HepG2 (cell line): Measurements from ENCODE around the gene PFN4. TPM values are rescaled to one million over a fixed set of nuclear protein-coding genes. Genes with fewer than 3 reads are reported as not detected.
A peak's percentile ranks its signal among the peaks of the same experiment; 100 is the strongest.

Experiments used
- BRD4 ChIP-seq: sonication (generic); formaldehyde crosslinking; IDR thresholded peaks from 2 replicates; pipeline ENCODE4 v1.4.0; 2020; ENCODE audit warnings: missing genetic modification reagents
- FOXJ3 ChIP-seq: sonication (generic); formaldehyde crosslinking; IDR thresholded peaks from 2 replicates; pipeline ENCODE4 v1.4.0; 2020; ENCODE audit warnings: missing genetic modification reagents, mild to moderate bottlenecking, borderline replicate concordance
- FOXK2 ChIP-seq: fragments of 450-650 bp; IDR thresholded peaks from 2 replicates; pipeline ENCODE4 v1.6.1; 2016
- HNRNPUL1 ChIP-seq: fragments of 200-400 bp; formaldehyde crosslinking; IDR thresholded peaks from 2 replicates; pipeline ENCODE4 v1.6.1; 2017; ENCODE audit warnings: low read depth, mild to moderate bottlenecking, low read length, moderate library complexity
- MTF1 ChIP-seq: sonication (generic); formaldehyde crosslinking; IDR thresholded peaks from 2 replicates; pipeline ENCODE4 v1.5.0; 2020; ENCODE audit warnings: missing genetic modification reagents
- PHF8 ChIP-seq: sonication (generic); formaldehyde crosslinking; IDR thresholded peaks from 2 replicates; pipeline ENCODE4 v1.5.0; 2020; ENCODE audit warnings: missing genetic modification reagents
- PRPF4 ChIP-seq: fragments of 200-400 bp; formaldehyde crosslinking; IDR thresholded peaks from 2 replicates; pipeline ENCODE4 v1.6.1; 2016; ENCODE audit warnings: low read length, low read depth; ENCODE audit not compliant: poor library complexity, severe bottlenecking
- RXRA ChIP-seq: sonication (generic); formaldehyde crosslinking; IDR thresholded peaks from 2 replicates; pipeline ENCODE4 v1.5.1; 2020; ENCODE audit warnings: missing genetic modification reagents
- SAFB2 ChIP-seq: sonication (generic); formaldehyde crosslinking; IDR thresholded peaks from 2 replicates; pipeline ENCODE4 v1.5.1; 2020; ENCODE audit warnings: missing genetic modification reagents, low read depth, mild to moderate bottlenecking, borderline replicate concordance
- SMARCE1 ChIP-seq: fragments of 450-650 bp; IDR thresholded peaks from 2 replicates; pipeline ENCODE4 v1.6.1; 2017; ENCODE audit warnings: borderline replicate concordance
- SRF ChIP-seq: IDR thresholded peaks from 2 replicates; pipeline ENCODE4 v1.6.1; 2011; ENCODE audit warnings: mild to moderate bottlenecking, low read depth, low read length, moderate library complexity
- ZNF142 ChIP-seq: sonication (generic); formaldehyde crosslinking; IDR thresholded peaks from 2 replicates; pipeline ENCODE4 v1.4.0; 2020; ENCODE audit warnings: missing genetic modification reagents
- ZNF768 ChIP-seq: sonication (generic); formaldehyde crosslinking; IDR thresholded peaks from 2 replicates; pipeline ENCODE4 v1.4.0; 2020; ENCODE audit warnings: missing genetic modification reagents
- ZNF850 ChIP-seq: sonication (generic); formaldehyde crosslinking; conservative IDR thresholded peaks from 2 replicates; pipeline ENCODE4 v1.9.0; 2021; ENCODE audit warnings: mild to moderate bottlenecking, missing genetic modification reagents
- ZNF878 ChIP-seq: sonication (generic); formaldehyde crosslinking; IDR thresholded peaks from 2 replicates; pipeline ENCODE4 v1.8.1; 2023; ENCODE audit warnings: mild to moderate bottlenecking, missing genetic modification reagents, moderate library complexity
- polyA plus RNA-seq, 8 experiments: library from polyadenylated mRNA; depleted of rRNA in 3 of 8; stranded (reverse) in 7 of 8; unstranded in 1 of 8; fragments of >200 nt; fragmentation: Illumina TruSeq in 4 of 8; extraction: Trizol in 4 of 8; gene quantifications; 2 replicates each; pipeline versions ENCODE4 v1.2.1 to v1.2.3, GENCODE V29; 2011 to 2016; ENCODE audit warnings: low read depth in 4 of 8, missing spikeins in 1 of 8, mixed read lengths in 1 of 8; ENCODE audit not compliant: insufficient read depth in 1 of 8
- total RNA-seq, 5 experiments: library from RNA; depleted of rRNA; stranded (reverse); fragments of >200 nt; fragmentation: Illumina TruSeq; extraction: Trizol; gene quantifications; 2 replicates each; pipeline ENCODE4 v1.2.3, GENCODE V29; 2016; ENCODE audit warnings: low read depth in 1 of 5
- TF ChIP-seq, protein P1 (sequence below): sonication (generic); formaldehyde crosslinking; IDR thresholded peaks from 2 replicates; pipeline ENCODE4 v1.4.0; 2020; ENCODE audit warnings: mild to moderate bottlenecking, missing genetic modification reagents
- TF ChIP-seq, protein P2 (sequence below): sonication (generic); formaldehyde crosslinking; IDR thresholded peaks from 2 replicates; pipeline ENCODE4 v1.4.0; 2020; ENCODE audit warnings: mild to moderate bottlenecking, missing genetic modification reagents

PFN4 gene
- total and polyA plus RNA-seq, 2 of the 13 experiments (the other 11 are each of a cell fraction or from before 2014, with no cell fraction given): 0.12 to 0.20 TPM

DNA sequence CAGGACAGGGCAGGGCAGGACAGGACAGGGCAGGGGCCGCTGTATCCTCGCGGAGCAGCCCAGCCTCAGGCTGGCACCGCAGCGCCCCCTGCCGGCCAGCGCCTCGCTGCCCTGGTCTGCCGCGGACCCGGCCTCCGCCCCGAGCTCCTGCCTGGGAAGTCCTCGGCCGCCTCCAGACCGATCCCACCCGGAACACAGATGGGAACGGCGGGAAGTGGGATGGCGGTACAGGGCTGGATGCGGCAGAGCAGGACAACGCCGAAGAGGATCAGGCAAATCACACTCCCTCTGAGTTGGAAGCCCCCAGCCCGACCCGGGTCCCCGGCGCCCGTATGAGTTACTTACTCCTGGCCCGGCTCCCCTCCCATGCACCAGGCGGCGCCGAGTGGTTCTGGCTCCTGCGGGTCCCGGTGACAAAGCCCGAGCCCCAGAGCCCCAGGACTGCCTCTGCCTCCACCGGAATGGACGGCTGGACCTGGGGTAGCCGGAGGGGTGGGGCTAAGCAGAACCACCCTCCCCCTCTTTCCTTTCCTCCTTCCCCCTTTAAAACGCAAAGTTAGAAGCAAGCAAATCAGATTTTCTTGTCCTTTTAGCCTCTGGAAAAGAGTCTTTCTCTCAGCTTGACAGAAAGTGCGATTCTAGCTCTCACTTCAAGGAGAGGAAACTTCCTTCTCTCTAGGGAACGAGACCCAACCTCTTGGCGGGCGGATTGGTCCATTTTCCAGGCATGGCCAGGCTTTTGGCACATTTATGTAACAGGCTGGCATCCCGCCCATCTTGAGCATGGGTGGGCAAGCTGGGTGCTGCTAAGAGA lies 38.5 kb downstream of the PFN4 start, which contains the start of gene TP53I3 (continued):
- TF ChIP-seq ZNF142 (CRISPR knock-in tag) (no peak; the same call in 1 of the 2 replicates), ZNF878 (no peak; the same call in 1 of the 2 replicates), ZNF850 (no peak), PHF8 (CRISPR knock-in tag) (peak; percentile 84), SAFB2 (peak; percentile 73; the same call in 1 of the 2 replicates), SMARCE1 (no peak), BRD4 (no peak), FOXJ3 (CRISPR knock-in tag) (no peak), ZNF768 (peak; percentile 87), RXRA (CRISPR knock-in tag) (peak; percentile 94; the same call in 1 of the 2 replicates), PRPF4 (no peak), MTF1 (no peak), FOXK2 (no peak), SRF (0 out of 2 replicates have a peak, but pooled peaks have one; percentile 10), HNRNPUL1 (no peak)
- TF ChIP-seq, protein P1, sequence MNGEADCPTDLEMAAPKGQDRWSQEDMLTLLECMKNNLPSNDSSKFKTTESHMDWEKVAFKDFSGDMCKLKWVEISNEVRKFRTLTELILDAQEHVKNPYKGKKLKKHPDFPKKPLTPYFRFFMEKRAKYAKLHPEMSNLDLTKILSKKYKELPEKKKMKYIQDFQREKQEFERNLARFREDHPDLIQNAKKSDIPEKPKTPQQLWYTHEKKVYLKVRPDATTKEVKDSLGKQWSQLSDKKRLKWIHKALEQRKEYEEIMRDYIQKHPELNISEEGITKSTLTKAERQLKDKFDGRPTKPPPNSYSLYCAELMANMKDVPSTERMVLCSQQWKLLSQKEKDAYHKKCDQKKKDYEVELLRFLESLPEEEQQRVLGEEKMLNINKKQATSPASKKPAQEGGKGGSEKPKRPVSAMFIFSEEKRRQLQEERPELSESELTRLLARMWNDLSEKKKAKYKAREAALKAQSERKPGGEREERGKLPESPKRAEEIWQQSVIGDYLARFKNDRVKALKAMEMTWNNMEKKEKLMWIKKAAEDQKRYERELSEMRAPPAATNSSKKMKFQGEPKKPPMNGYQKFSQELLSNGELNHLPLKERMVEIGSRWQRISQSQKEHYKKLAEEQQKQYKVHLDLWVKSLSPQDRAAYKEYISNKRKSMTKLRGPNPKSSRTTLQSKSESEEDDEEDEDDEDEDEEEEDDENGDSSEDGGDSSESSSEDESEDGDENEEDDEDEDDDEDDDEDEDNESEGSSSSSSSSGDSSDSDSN (CRISPR knock-in tag): peak; percentile 100
- TF ChIP-seq, protein P2, sequence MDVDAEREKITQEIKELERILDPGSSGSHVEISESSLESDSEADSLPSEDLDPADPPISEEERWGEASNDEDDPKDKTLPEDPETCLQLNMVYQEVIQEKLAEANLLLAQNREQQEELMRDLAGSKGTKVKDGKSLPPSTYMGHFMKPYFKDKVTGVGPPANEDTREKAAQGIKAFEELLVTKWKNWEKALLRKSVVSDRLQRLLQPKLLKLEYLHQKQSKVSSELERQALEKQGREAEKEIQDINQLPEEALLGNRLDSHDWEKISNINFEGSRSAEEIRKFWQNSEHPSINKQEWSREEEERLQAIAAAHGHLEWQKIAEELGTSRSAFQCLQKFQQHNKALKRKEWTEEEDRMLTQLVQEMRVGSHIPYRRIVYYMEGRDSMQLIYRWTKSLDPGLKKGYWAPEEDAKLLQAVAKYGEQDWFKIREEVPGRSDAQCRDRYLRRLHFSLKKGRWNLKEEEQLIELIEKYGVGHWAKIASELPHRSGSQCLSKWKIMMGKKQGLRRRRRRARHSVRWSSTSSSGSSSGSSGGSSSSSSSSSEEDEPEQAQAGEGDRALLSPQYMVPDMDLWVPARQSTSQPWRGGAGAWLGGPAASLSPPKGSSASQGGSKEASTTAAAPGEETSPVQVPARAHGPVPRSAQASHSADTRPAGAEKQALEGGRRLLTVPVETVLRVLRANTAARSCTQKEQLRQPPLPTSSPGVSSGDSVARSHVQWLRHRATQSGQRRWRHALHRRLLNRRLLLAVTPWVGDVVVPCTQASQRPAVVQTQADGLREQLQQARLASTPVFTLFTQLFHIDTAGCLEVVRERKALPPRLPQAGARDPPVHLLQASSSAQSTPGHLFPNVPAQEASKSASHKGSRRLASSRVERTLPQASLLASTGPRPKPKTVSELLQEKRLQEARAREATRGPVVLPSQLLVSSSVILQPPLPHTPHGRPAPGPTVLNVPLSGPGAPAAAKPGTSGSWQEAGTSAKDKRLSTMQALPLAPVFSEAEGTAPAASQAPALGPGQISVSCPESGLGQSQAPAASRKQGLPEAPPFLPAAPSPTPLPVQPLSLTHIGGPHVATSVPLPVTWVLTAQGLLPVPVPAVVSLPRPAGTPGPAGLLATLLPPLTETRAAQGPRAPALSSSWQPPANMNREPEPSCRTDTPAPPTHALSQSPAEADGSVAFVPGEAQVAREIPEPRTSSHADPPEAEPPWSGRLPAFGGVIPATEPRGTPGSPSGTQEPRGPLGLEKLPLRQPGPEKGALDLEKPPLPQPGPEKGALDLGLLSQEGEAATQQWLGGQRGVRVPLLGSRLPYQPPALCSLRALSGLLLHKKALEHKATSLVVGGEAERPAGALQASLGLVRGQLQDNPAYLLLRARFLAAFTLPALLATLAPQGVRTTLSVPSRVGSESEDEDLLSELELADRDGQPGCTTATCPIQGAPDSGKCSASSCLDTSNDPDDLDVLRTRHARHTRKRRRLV (CRISPR knock-in tag): no peak
